H9 (cell line): ENCODE data around the gene MRPL54. TPM values are rescaled to one million over a fixed set of nuclear protein-coding genes. Genes with fewer than 3 reads are reported as not detected.

Source experiments
- DNase-seq: peaks from one replicate; pipeline ENCODE4 v3.0.0-alpha.2; 2017
- H2AFZ ChIP-seq: one replicate; pipeline ENCODE4 v1.6.1; 2013; ENCODE audit warnings: mild to moderate bottlenecking, low read length, control low read depth, moderate library complexity
- H2AK5ac ChIP-seq: 2 replicates; pipeline ENCODE4 v1.6.1; 2013; ENCODE audit warnings: low read length, control low read depth, mixed read lengths; ENCODE audit not compliant: insufficient read length
- H2BK120ac ChIP-seq: one replicate; pipeline ENCODE4 v1.6.1; 2013; ENCODE audit warnings: low read depth, mild to moderate bottlenecking, low read length, control low read depth, inconsistent platforms; ENCODE audit not compliant: poor library complexity, severe bottlenecking
- H2BK12ac ChIP-seq: 2 replicates; pipeline ENCODE4 v1.6.1; 2013; ENCODE audit warnings: low read length, control low read depth, mixed read lengths, low read depth; ENCODE audit not compliant: insufficient read length
- H2BK15ac ChIP-seq: 2 replicates; pipeline ENCODE4 v1.6.1; 2013; ENCODE audit warnings: low read depth, low read length, control low read depth
- H2BK20ac ChIP-seq: one replicate; pipeline ENCODE4 v1.6.1; 2013; ENCODE audit warnings: low read depth, mild to moderate bottlenecking, low read length, control low read depth, inconsistent platforms; ENCODE audit not compliant: poor library complexity, severe bottlenecking
- H2BK5ac ChIP-seq: 2 replicates; pipeline ENCODE4 v1.6.1; 2013; ENCODE audit warnings: low read length, control low read depth, mixed read lengths; ENCODE audit not compliant: insufficient read length
- H3K14ac ChIP-seq: 2 replicates; pipeline ENCODE4 v1.6.1; 2013; ENCODE audit warnings: low read length, control low read depth; ENCODE audit not compliant: insufficient read depth
- H3K18ac ChIP-seq: 2 replicates; pipeline ENCODE4 v1.6.1; 2013; ENCODE audit warnings: low read depth, mild to moderate bottlenecking, mixed read lengths, low read length, control low read depth; ENCODE audit not compliant: insufficient read length
- H3K23ac ChIP-seq: 2 replicates; pipeline ENCODE4 v1.6.1; 2013; ENCODE audit warnings: low read length, control low read depth, mixed read lengths, low read depth; ENCODE audit not compliant: insufficient read length
- H3K23me2 ChIP-seq: 2 replicates; pipeline ENCODE4 v1.6.1; 2013; ENCODE audit warnings: low read depth, mild to moderate bottlenecking, mixed read lengths, low read length, control low read depth; ENCODE audit not compliant: insufficient read length, poor library complexity, severe bottlenecking
- H3K27ac ChIP-seq: 2 replicates; pipeline ENCODE4 v1.5.1; 2013; ENCODE audit warnings: low read length, control low read depth, mixed read lengths, low read depth; ENCODE audit not compliant: insufficient read length
- H3K27me3 ChIP-seq: 2 replicates; pipeline ENCODE4 v1.6.1; 2013; ENCODE audit warnings: low read length, control low read depth, inconsistent platforms; ENCODE audit not compliant: insufficient read depth
- H3K4ac ChIP-seq: 2 replicates; pipeline ENCODE4 v1.6.1; 2013; ENCODE audit warnings: low read depth, mild to moderate bottlenecking, control low read depth, inconsistent platforms, low read length, moderate library complexity
- H3K4me1 ChIP-seq: 2 replicates; pipeline ENCODE4 v1.6.1; 2013; ENCODE audit warnings: low read length, control low read depth, inconsistent platforms; ENCODE audit not compliant: insufficient read depth
- H3K4me2 ChIP-seq: 2 replicates; pipeline ENCODE4 v1.6.1; 2013; ENCODE audit warnings: low read length, control low read depth, mixed read lengths; ENCODE audit not compliant: insufficient read length, insufficient read depth
- H3K56ac ChIP-seq: 2 replicates; pipeline ENCODE4 v1.6.1; 2013; ENCODE audit warnings: low read depth, mild to moderate bottlenecking, mixed read lengths, low read length, control low read depth; ENCODE audit not compliant: insufficient read length
- H3K79me1 ChIP-seq: 2 replicates; pipeline ENCODE4 v1.6.1; 2013; ENCODE audit warnings: low read depth, mild to moderate bottlenecking, moderate library complexity, low read length, control low read depth, inconsistent platforms; ENCODE audit not compliant: insufficient read depth, poor library complexity, severe bottlenecking
- H3K79me2 ChIP-seq: 2 replicates; pipeline ENCODE4 v1.6.1; 2013; ENCODE audit warnings: low read length, control low read depth, inconsistent platforms; ENCODE audit not compliant: insufficient read depth
- H3K9ac ChIP-seq: 2 replicates; pipeline ENCODE4 v1.6.1; 2013; ENCODE audit warnings: low read length, control low read depth, mixed read lengths; ENCODE audit not compliant: insufficient read length; ENCODE audit errors: extremely low read depth
- H3K9me3 ChIP-seq: one replicate; pipeline ENCODE4 v1.6.1; 2013; ENCODE audit warnings: low read depth, low read length, inconsistent platforms; ENCODE audit not compliant: control insufficient read depth
- H3T11ph ChIP-seq: one replicate; pipeline ENCODE4 v1.6.1; 2013; ENCODE audit warnings: mild to moderate bottlenecking, low read length, control low read depth, inconsistent platforms
- H4K20me1 ChIP-seq: one replicate; pipeline ENCODE4 v1.6.1; 2013; ENCODE audit not compliant: control insufficient read depth, insufficient read length, insufficient read depth
- H4K5ac ChIP-seq: 2 replicates; pipeline ENCODE4 v1.6.1; 2013; ENCODE audit warnings: low read depth, mild to moderate bottlenecking, mixed read lengths, low read length, control low read depth; ENCODE audit not compliant: insufficient read length
- H4K8ac ChIP-seq: replicated peaks from 2 replicates; pipeline ENCODE4 v1.6.1; 2013; ENCODE audit warnings: low read length, control low read depth, mixed read lengths, low read depth; ENCODE audit not compliant: insufficient read length
- H4K91ac ChIP-seq: 2 replicates; pipeline ENCODE4 v1.6.1; 2013; ENCODE audit warnings: low read depth, mild to moderate bottlenecking, moderate library complexity, mixed read lengths, low read length, control low read depth; ENCODE audit not compliant: insufficient read length
- H3K27ac Mint-ChIP-seq, 3 experiments: 2 replicates in 2 of 3; 3 replicates in 1 of 3; pipeline ENCODE4 v1.8.0; 2020 to 2021; ENCODE audit warnings: mixed read lengths in 3 of 3, mild to moderate bottlenecking in 1 of 3, moderate library complexity in 1 of 3
- H3K27me3 Mint-ChIP-seq: 2 replicates; pipeline ENCODE4 v1.8.0; 2021; ENCODE audit warnings: low read depth, mild to moderate bottlenecking, moderate library complexity, mixed read lengths
- H3K36me3 Mint-ChIP-seq, 3 experiments: 2 replicates in 2 of 3; 3 replicates in 1 of 3; pipeline ENCODE4 v1.8.0; 2020 to 2021; ENCODE audit warnings: low read depth in 3 of 3, mixed read lengths in 3 of 3; ENCODE audit not compliant: insufficient read depth in 1 of 3
- H3K4me1 Mint-ChIP-seq, 2 experiments: 2 replicates each; pipeline ENCODE4 v1.8.0; 2020; ENCODE audit warnings: mixed read lengths in 2 of 2
- H3K4me3 Mint-ChIP-seq, 2 experiments: 2 replicates in 1 of 2; 3 replicates in 1 of 2; pipeline ENCODE4 v1.8.0; 2020 to 2021; ENCODE audit warnings: mild to moderate bottlenecking in 2 of 2, mixed read lengths in 2 of 2, moderate library complexity in 1 of 2
- H3K9me3 Mint-ChIP-seq, 2 experiments: 2 replicates in 1 of 2; 3 replicates in 1 of 2; pipeline ENCODE4 v1.8.0; 2020; ENCODE audit warnings: mild to moderate bottlenecking in 2 of 2, mixed read lengths in 2 of 2, moderate library complexity in 1 of 2
- WGBS: extraction: QIAGEN DNeasy Blood & Tissue Kit; methylation state at CpG from one replicate; pipeline ENCODE4 v1.1.7; 2013; ENCODE audit warnings: missing lambda C conversion rate, low lambda C conversion rate, mixed read lengths; ENCODE audit not compliant: insufficient read length; ENCODE audit errors: extremely low coverage; 5-methylcytosine and 5-hydroxymethylcytosine counted together
- total RNA-seq: library from RNA; stranded (reverse); gene quantifications from 2 replicates; pipeline ENCODE4 v1.2.1, GENCODE V29; 2021
- TF ChIP-seq, protein P1 (sequence below): fragments of 200-600 bp; sonication (generic); conservative IDR thresholded peaks from 3 replicates; pipeline ENCODE4 v1.8.0; 2021; ENCODE audit warnings: antibody characterized with exemption, mild to moderate bottlenecking

The MRPL54 gene
- total RNA-seq, 1 experiment from 2014 or later = 60.0 TPM

DNA sequence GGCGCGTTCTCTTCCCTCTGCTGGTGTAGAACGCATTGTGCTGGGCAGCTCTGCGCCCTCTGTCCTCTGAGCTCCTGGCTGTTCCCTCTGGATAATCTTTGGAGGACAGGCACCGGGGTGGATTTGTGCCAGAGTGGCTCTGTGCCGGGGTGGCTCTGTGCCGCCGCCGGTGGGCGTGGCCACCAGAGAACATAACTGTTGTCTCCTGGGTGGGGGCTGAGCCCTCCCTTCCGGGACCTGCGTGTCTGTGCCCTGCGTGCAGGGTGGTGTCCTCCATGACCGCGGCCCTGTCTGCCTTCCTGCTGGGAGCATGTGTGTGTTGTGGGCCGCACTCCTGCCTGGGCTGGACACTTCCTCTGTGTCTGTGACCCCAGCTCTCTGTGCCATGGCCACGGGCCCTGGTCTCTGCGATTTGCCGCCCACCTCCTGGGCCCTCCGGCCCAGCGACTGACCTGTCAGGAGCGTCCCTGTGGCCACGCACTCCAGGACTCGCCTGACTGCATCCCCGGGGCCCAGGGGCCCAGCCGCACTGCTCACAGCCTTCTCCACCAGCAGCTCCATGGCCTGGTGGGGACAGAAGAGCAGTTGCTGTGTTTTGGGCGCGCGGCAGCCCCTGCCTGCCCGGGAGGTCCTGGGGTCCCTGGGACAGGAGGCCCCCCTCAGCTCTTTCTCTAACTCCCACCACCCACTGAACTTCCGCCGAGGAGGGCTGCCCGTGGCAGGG is 46.1 kb downstream of the MRPL54 start:
- Histone ChIP-seq H3K14ac (no peak overlapping the region; the same call in 1 of the 2 replicates), H3K18ac (no peak overlapping the region), H3K79me1 (no peaks in the 10 kb centered on the region), H3K27ac (no peak overlapping the region), H3K79me2 (no peaks in the 10 kb centered on the region), H3K4ac (no peak overlapping the region), H3K27me3 (no peaks in the 10 kb centered on the region), H3K56ac (no peak overlapping the region), H2BK15ac (no peak overlapping the region), H3T11ph (no peak overlapping the region), H4K5ac (no peak overlapping the region), H2BK12ac (no peak overlapping the region), H4K20me1 (no peaks in the 10 kb centered on the region), H3K4me2 (no peak overlapping the region), H3K23me2 (no peaks in the 10 kb centered on the region), H2AFZ (no peak overlapping the region), H2BK120ac (no peak overlapping the region), H4K8ac (no peak overlapping the region), H2BK20ac (no peak overlapping the region), H3K4me1 (no peaks in the 10 kb centered on the region), H4K91ac (no peak overlapping the region), H3K9me3 (no peaks in the 10 kb centered on the region), H2AK5ac (no peak overlapping the region), H2BK5ac (no peak overlapping the region), H3K23ac (no peak overlapping the region), H3K9ac (no peak overlapping the region)
- H3K27me3 Mint-ChIP-seq = peaks cover under 1% of the 10 kb centered on the region; the same call in 1 of the 2 replicates
- no peak overlapping the region; a peak in 1 of 5 replicates for H3K4me3 Mint-ChIP-seq
- peaks cover 0 to 3% of the 10 kb centered on the region in 2 experiments; a peak in 1 of 4 replicates for H3K4me1 Mint-ChIP-seq
- H3K36me3 Mint-ChIP-seq = no peaks in the 10 kb centered on the region
- TF ChIP-seq, protein P1, sequence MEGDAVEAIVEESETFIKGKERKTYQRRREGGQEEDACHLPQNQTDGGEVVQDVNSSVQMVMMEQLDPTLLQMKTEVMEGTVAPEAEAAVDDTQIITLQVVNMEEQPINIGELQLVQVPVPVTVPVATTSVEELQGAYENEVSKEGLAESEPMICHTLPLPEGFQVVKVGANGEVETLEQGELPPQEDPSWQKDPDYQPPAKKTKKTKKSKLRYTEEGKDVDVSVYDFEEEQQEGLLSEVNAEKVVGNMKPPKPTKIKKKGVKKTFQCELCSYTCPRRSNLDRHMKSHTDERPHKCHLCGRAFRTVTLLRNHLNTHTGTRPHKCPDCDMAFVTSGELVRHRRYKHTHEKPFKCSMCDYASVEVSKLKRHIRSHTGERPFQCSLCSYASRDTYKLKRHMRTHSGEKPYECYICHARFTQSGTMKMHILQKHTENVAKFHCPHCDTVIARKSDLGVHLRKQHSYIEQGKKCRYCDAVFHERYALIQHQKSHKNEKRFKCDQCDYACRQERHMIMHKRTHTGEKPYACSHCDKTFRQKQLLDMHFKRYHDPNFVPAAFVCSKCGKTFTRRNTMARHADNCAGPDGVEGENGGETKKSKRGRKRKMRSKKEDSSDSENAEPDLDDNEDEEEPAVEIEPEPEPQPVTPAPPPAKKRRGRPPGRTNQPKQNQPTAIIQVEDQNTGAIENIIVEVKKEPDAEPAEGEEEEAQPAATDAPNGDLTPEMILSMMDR = no peak
- DNase-seq = peak; percentile 28
- peak overlapping the region in 1 of 3 experiments; percentile 63; a peak in 2 of 7 replicates for H3K27ac Mint-ChIP-seq
- WGBS = no CpG with 5 or more reads among the region's 33 CpGs
- peaks cover 0 to 6% of the 10 kb centered on the region in 2 experiments; a peak in 2 of 5 replicates for H3K9me3 Mint-ChIP-seq
